Natural killer cell (primary cell): ENCODE data around the gene GPSM1. TPM values are rescaled to one million over a fixed set of nuclear protein-coding genes. Genes with fewer than 3 reads are reported as not detected.

ENCODE experiments used
- ATAC-seq, 3 donors: fragments of 150-1000 bp in 2 of 3; fragments of 200-7000 bp in 1 of 3; cut with Tn5 transposase; 1 replicate in 1 of 3; 2 replicates in 2 of 3; pipeline ENCODE4 v1.10.0; 2021; ENCODE audit warnings: mild to moderate bottlenecking in 2 of 3, moderate library complexity in 2 of 3
- DNase-seq, 2 donors: peaks; one replicate each; pipeline versions ENCODE4 v3.0.0 to v3.0.0-alpha.2; 2013 to 2021; ENCODE audit warnings: mixed read lengths in 1 of 2
- H3K27ac ChIP-seq: one replicate; pipeline ENCODE4 v1.5.1; 2013; ENCODE audit warnings: mild to moderate bottlenecking, low read length
- H3K27me3 ChIP-seq: one replicate; pipeline ENCODE4 v1.6.1; 2013; ENCODE audit warnings: low read length; ENCODE audit not compliant: control insufficient read depth, insufficient read depth
- H3K36me3 ChIP-seq: one replicate; pipeline ENCODE4 v1.6.1; 2013; ENCODE audit warnings: low read length; ENCODE audit not compliant: control insufficient read depth, insufficient read depth
- H3K4me1 ChIP-seq: one replicate; pipeline ENCODE4 v1.6.1; 2013; ENCODE audit warnings: low read length; ENCODE audit not compliant: control insufficient read depth, insufficient read depth
- H3K4me3 ChIP-seq: one replicate; pipeline ENCODE4 v1.5.1; 2013; ENCODE audit warnings: low read length
- H3K9me3 ChIP-seq: one replicate; pipeline ENCODE4 v1.6.1; 2013; ENCODE audit warnings: low read length; ENCODE audit not compliant: control insufficient read depth, insufficient read depth
- H3K27ac Mint-ChIP-seq, 2 donors: one replicate each; pipeline ENCODE4 v1.8.0; 2022; ENCODE audit warnings: mild to moderate bottlenecking in 2 of 2, mixed read lengths in 2 of 2, moderate library complexity in 1 of 2
- H3K27me3 Mint-ChIP-seq, 2 donors: one replicate each; pipeline ENCODE4 v1.8.0; 2022; ENCODE audit warnings: low read depth in 2 of 2, mixed read lengths in 2 of 2
- H3K36me3 Mint-ChIP-seq: one replicate; pipeline ENCODE4 v1.8.0; 2022; ENCODE audit warnings: mixed read lengths
- H3K4me1 Mint-ChIP-seq, 2 donors: one replicate each; pipeline ENCODE4 v1.8.0; 2022; ENCODE audit warnings: mixed read lengths in 2 of 2
- H3K4me3 Mint-ChIP-seq: one replicate; pipeline ENCODE4 v1.8.0; 2022; ENCODE audit warnings: mild to moderate bottlenecking, moderate library complexity, mixed read lengths
- H3K9me3 Mint-ChIP-seq, 2 donors: one replicate each; pipeline ENCODE4 v1.8.0; 2022; ENCODE audit warnings: mixed read lengths in 2 of 2
- WGBS: methylation state at CpG from one replicate; pipeline ENCODE4 v1.1.7; 2013; ENCODE audit warnings: missing lambda C conversion rate; ENCODE audit not compliant: insufficient coverage; 5-methylcytosine and 5-hydroxymethylcytosine counted together
- intact Hi-C: fragments of 100-400 bp; cut with micrococcal nuclease; formaldehyde crosslinking; loops from one replicate; pipeline ENCODE4 v1.14.2; 2022
- total RNA-seq, 4 donors: library from RNA; stranded (reverse); fragments of 120-200 nt in 1 of 4; gene quantifications; one replicate each; pipeline versions ENCODE4 v1.2.3 to v1.2.4, GENCODE V29; 2013 to 2022
- TF ChIP-seq, protein P1 (sequence below): fragments of 200-600 bp; IDR thresholded peaks from one replicate; pipeline ENCODE4 v1.8.0; 2022; ENCODE audit warnings: antibody characterized with exemption

Gene GPSM1
- total RNA-seq, 3 donors from 2014 or later (not counting 1 experiment from before 2014, with no cell fraction given), result 2.6 to 4.2 (median 3.4) TPM

DNA sequence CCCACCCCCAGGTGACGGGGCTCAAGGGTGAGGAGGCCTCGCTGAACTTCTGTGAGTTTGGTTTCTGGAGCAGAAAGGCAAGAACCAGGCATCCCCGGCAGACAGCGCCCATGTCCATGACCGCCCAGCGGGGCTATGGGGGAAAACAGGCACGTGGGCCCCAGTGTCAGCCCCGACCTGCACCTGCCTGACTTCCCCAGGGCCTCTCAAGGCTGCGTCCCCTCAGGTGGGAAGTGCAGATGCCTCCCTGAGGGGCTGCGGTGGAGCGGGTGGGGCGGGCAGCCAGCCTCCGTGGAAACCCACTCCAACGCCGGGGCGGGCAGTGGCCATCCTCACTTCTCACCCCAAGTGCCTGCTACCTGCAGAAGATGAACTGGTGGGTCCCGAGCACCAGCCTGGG, 53.0 kb downstream of the GPSM1 start:
- Histone ChIP-seq H3K27ac (no peak overlapping the region), H3K4me1 (peaks cover 6% of the 10 kb centered on the region), H3K36me3 (peaks cover 27% of the 10 kb centered on the region), H3K4me3 (no peak overlapping the region), H3K9me3 (no peaks in the 10 kb centered on the region), H3K27me3 (no peaks in the 10 kb centered on the region)
- no peak for ATAC-seq
- Mint-ChIP-seq H3K36me3 (peaks cover 13% of the 10 kb centered on the region), H3K4me1 (peaks cover 9 to 13% of the 10 kb centered on the region in 2 donors), H3K27ac (no peak overlapping the region), H3K9me3 (no peaks in the 10 kb centered on the region), H3K4me3 (no peak overlapping the region), H3K27me3 (no peaks in the 10 kb centered on the region)
- WGBS, result 96% methylated on average over 17 of the region's 17 CpGs
- no peak for DNase-seq
- intact Hi-C loops, result no loop called here
- TF ChIP-seq, protein P1, sequence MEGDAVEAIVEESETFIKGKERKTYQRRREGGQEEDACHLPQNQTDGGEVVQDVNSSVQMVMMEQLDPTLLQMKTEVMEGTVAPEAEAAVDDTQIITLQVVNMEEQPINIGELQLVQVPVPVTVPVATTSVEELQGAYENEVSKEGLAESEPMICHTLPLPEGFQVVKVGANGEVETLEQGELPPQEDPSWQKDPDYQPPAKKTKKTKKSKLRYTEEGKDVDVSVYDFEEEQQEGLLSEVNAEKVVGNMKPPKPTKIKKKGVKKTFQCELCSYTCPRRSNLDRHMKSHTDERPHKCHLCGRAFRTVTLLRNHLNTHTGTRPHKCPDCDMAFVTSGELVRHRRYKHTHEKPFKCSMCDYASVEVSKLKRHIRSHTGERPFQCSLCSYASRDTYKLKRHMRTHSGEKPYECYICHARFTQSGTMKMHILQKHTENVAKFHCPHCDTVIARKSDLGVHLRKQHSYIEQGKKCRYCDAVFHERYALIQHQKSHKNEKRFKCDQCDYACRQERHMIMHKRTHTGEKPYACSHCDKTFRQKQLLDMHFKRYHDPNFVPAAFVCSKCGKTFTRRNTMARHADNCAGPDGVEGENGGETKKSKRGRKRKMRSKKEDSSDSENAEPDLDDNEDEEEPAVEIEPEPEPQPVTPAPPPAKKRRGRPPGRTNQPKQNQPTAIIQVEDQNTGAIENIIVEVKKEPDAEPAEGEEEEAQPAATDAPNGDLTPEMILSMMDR, result no peak

DNA sequence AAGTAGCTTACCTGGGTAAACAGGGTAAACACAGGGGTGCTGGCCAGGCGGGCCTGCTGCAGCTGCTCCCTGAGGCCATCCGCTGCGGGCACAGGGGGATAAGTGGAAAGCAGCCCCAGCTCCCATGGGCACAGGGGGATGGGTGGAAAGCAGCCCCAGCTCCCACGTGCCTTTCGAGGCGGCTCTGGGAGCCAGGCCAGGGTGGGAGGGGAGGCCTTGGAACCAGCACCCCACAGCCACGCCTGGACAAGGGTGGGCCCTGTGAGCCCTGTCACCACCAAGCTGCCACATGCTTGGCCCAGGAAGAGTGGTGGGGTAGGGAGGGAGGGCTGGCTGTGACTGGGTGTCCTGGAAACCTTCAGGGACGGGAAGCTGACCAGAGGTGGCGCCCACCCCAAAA, 54.0 kb downstream of the GPSM1 start:
- Histone ChIP-seq H3K36me3 (peaks cover 29% of the 10 kb centered on the region), H3K27me3 (no peaks in the 10 kb centered on the region), H3K9me3 (no peaks in the 10 kb centered on the region), H3K27ac (no peak overlapping the region), H3K4me3 (no peak overlapping the region), H3K4me1 (peaks cover 5% of the 10 kb centered on the region)
- TF ChIP-seq, protein P1, result no peak
- Mint-ChIP-seq H3K4me1 (peaks cover 13 to 16% of the 10 kb centered on the region in 2 donors), H3K27ac (no peak overlapping the region), H3K4me3 (no peak overlapping the region), H3K36me3 (peaks cover 13% of the 10 kb centered on the region), H3K9me3 (no peaks in the 10 kb centered on the region), H3K27me3 (no peaks in the 10 kb centered on the region)
- no peak for DNase-seq
- intact Hi-C loops, result no loop called here
- no peak for ATAC-seq
- WGBS, result 96% methylated on average over 8 of the region's 9 CpGs

DNA sequence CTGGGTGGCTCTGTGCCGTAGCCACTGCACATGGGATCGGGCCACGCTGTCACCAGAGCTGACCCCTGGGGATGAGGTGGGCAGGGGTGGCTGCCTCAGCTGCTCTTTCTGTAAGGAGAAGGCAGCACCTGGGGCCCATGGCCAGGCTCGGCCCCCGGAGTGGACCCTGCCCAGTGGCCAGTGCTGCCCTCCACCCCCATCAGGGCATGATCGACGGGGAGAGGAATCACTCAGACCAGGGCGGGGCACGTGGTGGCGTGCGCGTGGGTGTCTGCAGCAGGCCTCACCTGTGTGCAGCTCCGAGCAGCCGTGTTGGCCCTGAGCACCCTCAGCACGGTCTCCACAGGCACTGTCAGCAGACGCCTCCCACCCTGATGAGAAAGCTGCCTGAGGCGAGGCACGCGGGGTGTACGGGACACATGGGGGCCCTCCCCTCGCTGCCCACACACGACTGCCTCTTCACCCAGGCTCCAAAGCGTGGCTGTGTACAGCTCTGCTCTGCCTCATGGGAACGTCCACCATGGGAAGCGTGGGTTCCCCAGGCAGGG, 54.7 kb downstream of the GPSM1 start:
- 94% methylated on average over 25 of the region's 25 CpGs for WGBS
- H3K27me3 Mint-ChIP-seq, result no peaks in the 10 kb centered on the region
- Histone ChIP-seq H3K4me3 (no peak overlapping the region), H3K36me3 (peaks cover 32% of the 10 kb centered on the region), H3K27ac (no peak overlapping the region), H3K4me1 (no peaks in the 10 kb centered on the region), H3K27me3 (no peaks in the 10 kb centered on the region), H3K9me3 (no peaks in the 10 kb centered on the region)
- DNase-seq, result no peak
- ATAC-seq, result no peak
- TF ChIP-seq, protein P1, result no peak
- no peak overlapping the region for H3K4me3 Mint-ChIP-seq
- H3K9me3 Mint-ChIP-seq, result no peaks in the 10 kb centered on the region
- no peak overlapping the region for H3K27ac Mint-ChIP-seq
- intact Hi-C loops, result no loop called here
- H3K4me1 Mint-ChIP-seq, result peaks cover 13 to 16% of the 10 kb centered on the region in 2 donors
- peaks cover 13% of the 10 kb centered on the region for H3K36me3 Mint-ChIP-seq

DNA sequence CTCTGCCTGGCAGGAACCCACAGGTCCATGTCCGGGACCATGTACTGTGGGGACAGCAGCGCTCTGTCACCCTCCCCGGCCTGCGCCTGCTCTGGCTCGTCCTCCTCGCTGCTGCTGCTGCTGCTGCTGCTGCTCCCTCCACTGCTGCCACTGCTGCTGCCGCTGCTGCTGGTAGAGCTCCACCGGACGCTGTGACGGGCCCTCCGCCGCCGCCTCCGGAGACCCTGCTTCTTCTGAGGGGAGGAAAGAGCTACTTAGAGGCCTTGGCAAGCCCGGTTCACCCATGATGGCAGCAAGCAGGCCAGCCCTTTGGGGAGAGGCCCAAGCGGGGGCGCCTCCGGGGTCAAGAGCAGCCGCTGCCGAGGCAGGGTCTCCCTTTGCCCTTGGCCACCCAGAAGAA, 56.1 kb downstream of the GPSM1 start:
- 98% methylated on average over 20 of the region's 20 CpGs for WGBS
- H3K4me1 Mint-ChIP-seq, result peaks cover 13 to 16% of the 10 kb centered on the region in 2 donors
- Histone ChIP-seq H3K27ac (no peak overlapping the region), H3K27me3 (no peaks in the 10 kb centered on the region), H3K4me1 (no peaks in the 10 kb centered on the region), H3K36me3 (peaks cover 44% of the 10 kb centered on the region), H3K4me3 (no peak overlapping the region), H3K9me3 (no peaks in the 10 kb centered on the region)
- H3K4me3 Mint-ChIP-seq, result no peak overlapping the region
- H3K36me3 Mint-ChIP-seq, result peaks cover 13% of the 10 kb centered on the region
- no peaks in the 10 kb centered on the region for H3K9me3 Mint-ChIP-seq
- no peaks in the 10 kb centered on the region for H3K27me3 Mint-ChIP-seq
- intact Hi-C loops, result no loop called here
- no peak for ATAC-seq
- no peak overlapping the region for H3K27ac Mint-ChIP-seq
- TF ChIP-seq, protein P1, result no peak
- no peak for DNase-seq
